AG08395 (cell line): ENCODE data around the gene ARFIP2.

Experiments used
- DNase-seq: peaks from one replicate; pipeline ENCODE4 v3.0.0; 2012; ENCODE audit warnings: mixed read lengths, low spot score

Gene ARFIP2

DNA sequence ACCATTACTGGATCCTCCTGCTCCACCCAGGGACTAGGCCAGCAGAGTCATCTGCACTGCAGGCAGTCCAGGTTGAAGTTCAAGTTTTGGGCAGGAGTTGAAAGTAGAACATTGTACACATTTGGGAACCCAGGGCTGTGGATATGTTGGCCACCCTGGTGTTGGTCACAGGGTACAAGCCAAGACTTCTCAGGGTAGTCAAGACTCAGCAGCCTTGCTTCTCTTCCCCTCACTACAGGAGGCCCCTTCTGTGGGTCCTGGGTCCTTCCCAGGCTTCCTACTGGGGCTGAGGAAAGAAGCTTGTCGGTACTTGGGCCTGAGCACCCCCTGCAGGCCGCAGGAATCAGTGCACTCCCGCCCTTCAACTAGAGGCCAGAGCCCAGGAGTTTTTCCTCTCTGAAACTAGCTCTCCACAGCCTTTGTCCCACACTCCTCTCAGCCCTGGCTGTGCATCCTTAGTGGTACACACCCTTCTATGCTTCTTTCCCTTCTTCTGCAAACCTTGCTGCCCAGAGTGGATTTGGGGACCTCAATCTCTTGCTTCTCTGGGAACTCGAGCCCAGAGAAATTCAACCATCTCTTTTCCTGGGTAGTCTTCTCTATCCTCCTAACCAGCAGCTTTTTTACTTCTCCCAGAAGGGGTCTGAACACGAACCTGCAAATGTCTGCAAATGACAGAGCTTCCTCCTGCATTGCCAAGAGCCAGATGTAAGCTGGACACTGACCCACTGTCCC, 37.7 kb downstream of the ARFIP2 start:
- DNase-seq: peak; percentile 81

DNA sequence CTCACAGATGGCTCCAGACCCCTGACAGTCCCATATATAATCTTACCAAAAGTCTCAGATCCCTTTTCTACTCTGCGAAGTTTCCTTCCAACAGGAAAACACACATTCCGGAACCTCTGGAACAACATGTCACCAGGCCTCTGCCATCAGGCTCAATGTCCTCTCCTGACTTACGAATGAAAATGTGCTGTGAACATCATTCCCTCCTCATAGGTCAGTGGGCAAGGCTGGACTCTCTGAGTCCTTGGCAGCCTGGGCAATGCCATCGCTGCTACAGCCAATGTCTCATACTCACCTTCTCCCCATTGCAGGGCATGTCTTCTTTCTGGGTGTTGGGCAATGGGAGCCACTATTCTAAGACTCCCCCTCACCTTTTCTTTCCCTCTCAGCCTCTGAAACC, 38.7 kb downstream of the ARFIP2 start:
- DNase-seq: no peak

DNA sequence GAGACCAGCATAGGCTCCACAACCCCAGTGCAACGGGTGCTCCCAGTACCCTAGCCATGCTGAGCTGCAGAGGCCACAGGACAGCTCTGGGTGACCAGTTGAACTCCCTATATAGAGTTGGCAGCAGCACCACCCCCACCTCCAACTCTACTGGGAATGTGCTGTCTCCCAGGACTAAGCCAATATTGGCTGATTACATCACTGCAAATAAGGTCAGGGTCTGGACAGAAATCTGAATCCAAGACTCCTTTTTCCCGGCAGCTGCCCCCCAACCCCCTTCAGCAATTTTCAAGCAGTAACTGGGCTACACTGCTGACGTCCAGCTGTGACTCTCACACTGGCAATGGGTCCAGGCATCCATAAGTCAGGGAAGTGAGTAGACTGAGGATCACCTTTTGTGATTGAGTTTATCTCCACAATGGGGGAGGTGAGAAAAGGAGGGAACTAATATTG, 40.2 kb downstream of the ARFIP2 start, which contains the start of gene HPX:
Gene HPX, minus strand, starts transcription at position 82 of the 453 bp plus-strand sequence. Its CDS starts 24 bp downstream, at position 58.
- DNase-seq: no peak

DNA sequence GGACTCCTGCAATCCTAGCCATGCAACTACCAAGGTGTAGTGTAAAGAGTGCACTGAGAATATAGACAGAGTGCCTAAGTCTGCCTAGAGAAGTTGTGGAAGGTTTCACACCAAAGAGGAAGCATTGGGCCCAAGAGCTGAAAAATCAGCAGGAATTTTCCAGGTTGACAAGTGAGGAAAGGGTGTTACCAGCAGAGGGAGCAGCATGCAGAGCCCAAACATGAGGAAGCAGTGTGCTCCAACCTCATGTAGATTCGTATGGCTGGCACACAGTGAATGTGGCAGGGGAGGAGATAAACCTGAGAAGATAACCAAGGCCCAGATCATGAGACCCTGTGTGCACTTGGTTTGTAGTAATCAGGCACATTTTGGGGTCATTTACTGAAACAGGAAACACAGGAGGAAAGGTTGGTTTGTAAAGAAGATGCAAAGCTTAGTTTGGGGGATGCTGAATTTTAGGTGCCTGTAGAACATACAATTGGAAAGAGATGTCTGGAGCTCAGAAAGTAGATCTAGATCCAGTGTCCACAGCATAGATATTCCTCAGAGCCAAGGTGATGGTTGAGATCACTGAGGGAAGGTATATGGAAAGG, 42.1 kb downstream of the ARFIP2 start:
- DNase-seq: peak; percentile 73

DNA sequence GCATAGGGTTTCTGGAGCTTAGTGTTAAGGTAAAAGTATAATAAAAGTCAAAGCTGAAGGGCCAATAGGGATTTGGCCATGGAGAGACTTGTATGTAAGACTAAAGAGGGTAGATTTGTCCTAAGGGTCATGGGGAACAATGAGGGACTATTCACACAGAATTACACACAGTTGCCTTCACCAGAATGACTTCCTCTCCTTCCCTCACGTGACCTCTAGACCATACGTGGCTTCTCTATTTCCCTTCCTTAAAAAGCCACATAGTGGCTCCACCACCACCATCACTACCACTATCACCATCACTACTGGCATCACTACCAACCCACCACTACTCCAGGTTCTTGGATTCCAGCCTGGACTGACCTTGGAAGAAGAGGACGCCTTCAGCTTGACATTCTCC, 43.1 kb downstream of the ARFIP2 start:
- no peak for DNase-seq

DNA sequence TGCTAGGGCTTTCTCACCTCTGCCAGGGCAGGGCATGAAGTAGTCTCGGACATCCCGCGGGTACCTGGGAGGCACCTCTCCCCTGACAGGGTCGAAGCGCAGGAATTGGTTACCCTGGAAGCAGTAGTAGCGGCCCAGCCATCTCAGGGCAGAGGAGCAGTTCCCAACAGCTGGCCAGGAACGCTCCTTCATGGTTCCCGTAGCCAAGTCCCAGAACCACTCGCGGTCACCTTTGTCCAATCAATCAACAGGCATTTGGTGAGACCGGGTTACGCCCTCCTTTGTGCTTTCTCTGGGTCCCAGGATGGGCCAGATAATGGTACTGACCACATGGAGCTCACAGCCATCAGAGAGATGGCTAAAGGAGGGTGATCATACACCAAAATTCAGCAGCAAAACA, 43.7 kb downstream of the ARFIP2 start:
- DNase-seq: no peak

DNA sequence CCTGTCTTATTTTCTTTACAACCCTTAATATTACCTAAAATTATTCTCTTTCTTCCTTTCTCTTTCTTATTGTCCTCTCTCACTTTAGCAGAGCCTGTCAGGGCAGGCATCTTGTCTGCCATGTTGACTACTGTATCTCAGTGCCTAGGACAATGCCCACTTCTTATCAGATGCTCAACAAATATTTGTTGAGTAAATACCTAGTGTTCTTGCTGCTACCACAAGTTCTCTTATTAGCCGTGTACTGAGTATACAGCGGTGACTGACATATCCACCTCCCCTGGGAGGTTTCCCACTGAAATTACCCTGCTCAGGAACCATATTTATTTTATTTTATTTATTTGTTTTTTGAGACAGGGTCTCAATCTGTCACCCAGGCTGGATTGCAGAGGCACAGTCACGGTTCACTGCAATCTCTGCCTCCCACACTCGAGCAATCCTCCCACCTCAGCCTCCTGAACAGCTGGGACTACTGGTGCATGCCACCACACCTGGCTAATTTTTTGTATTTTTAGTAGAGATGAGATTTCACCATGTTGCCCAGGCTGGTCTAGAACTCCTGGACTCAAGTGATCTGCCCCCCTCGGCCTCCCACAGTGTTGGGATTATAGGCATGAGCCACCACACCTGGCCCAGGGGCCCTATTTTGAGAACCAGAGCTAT, 47.0 kb downstream of the ARFIP2 start:
- no peak for DNase-seq

DNA sequence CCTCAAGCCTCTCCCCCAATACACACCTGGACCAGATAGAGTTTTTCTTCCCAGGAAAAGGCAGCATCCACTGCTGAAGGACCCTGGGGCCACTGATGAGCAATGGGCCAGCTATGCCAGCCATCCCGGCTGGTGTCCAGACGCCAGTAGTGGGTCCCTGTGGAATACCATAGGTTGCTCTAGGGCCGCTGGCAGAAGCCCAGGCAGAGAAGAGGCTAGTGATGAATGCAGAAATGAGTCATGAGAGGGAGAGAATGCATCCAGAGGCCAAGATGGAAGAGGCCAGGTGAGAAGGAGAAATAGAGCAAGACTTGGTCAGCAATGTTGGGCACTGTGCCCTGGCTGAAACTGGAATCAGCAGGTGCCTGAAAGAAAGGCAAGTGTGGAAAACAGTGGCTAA, 49.3 kb downstream of the ARFIP2 start:
- DNase-seq: peak; percentile 93

DNA sequence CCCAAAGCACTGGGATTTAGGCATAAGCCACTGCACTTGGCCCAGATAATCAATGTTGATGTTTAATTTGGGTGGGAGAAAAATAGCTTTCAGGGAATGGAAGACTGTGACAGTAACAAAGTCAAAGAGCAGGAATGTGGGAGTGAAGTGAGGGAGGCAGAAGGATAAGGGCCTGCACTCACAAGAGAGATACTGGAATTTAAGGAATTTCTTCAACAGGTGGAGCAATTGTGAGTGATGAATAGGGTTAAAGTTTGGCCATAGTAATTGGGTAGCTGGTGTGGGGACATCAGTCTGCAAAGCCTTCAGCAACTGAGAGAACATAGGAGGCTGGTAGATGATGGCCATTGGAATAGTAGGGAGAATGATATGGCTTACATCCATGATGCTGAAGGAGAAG, 53.6 kb downstream of the ARFIP2 start:
- DNase-seq: no peak
